WERI-Rb-1 (cell line): ENCODE results near the gene INHBB.

Experiments
- DNase-seq: peaks from one replicate; pipeline ENCODE4 v3.0.0-alpha.2; 2020
- H3K27ac ChIP-seq: fragments of 250-450 bp; sonication (Bioruptor Pico); 2 replicates; pipeline ENCODE4 v1.5.1; 2020; ENCODE audit warnings: mild to moderate bottlenecking, moderate library complexity
- H3K27me3 ChIP-seq: fragments of 250-450 bp; sonication (Bioruptor Pico); 2 replicates; pipeline ENCODE4 v1.5.1; 2021; ENCODE audit warnings: mild to moderate bottlenecking, low read depth, moderate library complexity; ENCODE audit not compliant: insufficient read depth, severe bottlenecking
- H3K36me3 ChIP-seq: fragments of 250-450 bp; sonication (Bioruptor Pico); 2 replicates; pipeline ENCODE4 v1.5.1; 2020; ENCODE audit warnings: mild to moderate bottlenecking, moderate library complexity
- H3K4me3 ChIP-seq: 2 replicates; pipeline ENCODE4 v1.5.1; 2011; ENCODE audit warnings: low read depth, mild to moderate bottlenecking, control low read depth, low read length
- H3K9me3 ChIP-seq: fragments of 250-450 bp; sonication (Bioruptor Pico); 2 replicates; pipeline ENCODE4 v1.5.1; 2021; ENCODE audit warnings: mild to moderate bottlenecking, moderate library complexity; ENCODE audit not compliant: severe bottlenecking
- TF ChIP-seq, protein P1 (sequence below): IDR thresholded peaks from 2 replicates; pipeline ENCODE4 v1.5.1; 2011; ENCODE audit warnings: low read depth, mild to moderate bottlenecking, control low read depth, inconsistent platforms, low read length

Gene INHBB

DNA sequence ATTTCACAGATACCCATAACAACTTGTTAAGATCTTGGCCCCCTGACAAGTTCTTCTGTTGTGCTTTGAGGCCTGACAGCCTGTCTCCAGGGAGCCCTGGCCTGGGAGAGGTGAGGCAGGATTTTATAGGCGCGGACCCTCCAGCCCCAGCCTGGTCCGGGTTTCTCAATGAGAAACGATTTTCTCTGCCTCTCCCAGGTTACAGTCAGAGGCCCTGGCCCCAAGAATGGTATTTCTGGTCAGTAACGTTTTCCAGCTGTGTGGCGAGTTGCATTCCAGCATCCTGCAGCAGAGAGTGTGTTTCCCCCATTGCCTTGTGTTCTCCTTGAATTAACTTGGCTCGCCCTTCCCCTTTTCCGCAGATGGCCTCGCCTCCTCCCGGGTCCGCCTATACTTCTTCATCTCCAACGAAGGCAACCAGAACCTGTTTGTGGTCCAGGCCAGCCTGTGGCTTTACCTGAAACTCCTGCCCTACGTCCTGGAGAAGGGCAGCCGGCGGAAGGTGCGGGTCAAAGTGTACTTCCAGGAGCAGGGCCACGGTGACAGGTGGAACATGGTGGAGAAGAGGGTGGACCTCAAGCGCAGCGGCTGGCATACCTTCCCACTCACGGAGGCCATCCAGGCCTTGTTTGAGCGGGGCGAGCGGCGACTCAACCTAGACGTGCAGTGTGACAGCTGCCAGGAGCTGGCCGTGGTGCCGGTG lies 3.0 kb downstream of the INHBB start:
- no peak for DNase-seq
- Histone ChIP-seq H3K27ac (no peak overlapping the region), H3K27me3 (peaks cover 26% of the 10 kb centered on the region), H3K4me3 (no peak overlapping the region), H3K36me3 (no peaks in the 10 kb centered on the region), H3K9me3 (no peaks in the 10 kb centered on the region)
- TF ChIP-seq, protein P1, sequence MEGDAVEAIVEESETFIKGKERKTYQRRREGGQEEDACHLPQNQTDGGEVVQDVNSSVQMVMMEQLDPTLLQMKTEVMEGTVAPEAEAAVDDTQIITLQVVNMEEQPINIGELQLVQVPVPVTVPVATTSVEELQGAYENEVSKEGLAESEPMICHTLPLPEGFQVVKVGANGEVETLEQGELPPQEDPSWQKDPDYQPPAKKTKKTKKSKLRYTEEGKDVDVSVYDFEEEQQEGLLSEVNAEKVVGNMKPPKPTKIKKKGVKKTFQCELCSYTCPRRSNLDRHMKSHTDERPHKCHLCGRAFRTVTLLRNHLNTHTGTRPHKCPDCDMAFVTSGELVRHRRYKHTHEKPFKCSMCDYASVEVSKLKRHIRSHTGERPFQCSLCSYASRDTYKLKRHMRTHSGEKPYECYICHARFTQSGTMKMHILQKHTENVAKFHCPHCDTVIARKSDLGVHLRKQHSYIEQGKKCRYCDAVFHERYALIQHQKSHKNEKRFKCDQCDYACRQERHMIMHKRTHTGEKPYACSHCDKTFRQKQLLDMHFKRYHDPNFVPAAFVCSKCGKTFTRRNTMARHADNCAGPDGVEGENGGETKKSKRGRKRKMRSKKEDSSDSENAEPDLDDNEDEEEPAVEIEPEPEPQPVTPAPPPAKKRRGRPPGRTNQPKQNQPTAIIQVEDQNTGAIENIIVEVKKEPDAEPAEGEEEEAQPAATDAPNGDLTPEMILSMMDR: no peak

DNA sequence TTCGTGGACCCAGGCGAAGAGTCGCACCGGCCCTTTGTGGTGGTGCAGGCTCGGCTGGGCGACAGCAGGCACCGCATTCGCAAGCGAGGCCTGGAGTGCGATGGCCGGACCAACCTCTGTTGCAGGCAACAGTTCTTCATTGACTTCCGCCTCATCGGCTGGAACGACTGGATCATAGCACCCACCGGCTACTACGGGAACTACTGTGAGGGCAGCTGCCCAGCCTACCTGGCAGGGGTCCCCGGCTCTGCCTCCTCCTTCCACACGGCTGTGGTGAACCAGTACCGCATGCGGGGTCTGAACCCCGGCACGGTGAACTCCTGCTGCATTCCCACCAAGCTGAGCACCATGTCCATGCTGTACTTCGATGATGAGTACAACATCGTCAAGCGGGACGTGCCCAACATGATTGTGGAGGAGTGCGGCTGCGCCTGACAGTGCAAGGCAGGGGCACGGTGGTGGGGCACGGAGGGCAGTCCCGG lies 3.5 kb downstream of the INHBB start:
- no peak for DNase-seq
- Histone ChIP-seq H3K4me3 (no peak overlapping the region), H3K9me3 (no peaks in the 10 kb centered on the region), H3K36me3 (no peaks in the 10 kb centered on the region), H3K27me3 (peaks cover 23% of the 10 kb centered on the region), H3K27ac (no peak overlapping the region)
- TF ChIP-seq, protein P1: no peak

DNA sequence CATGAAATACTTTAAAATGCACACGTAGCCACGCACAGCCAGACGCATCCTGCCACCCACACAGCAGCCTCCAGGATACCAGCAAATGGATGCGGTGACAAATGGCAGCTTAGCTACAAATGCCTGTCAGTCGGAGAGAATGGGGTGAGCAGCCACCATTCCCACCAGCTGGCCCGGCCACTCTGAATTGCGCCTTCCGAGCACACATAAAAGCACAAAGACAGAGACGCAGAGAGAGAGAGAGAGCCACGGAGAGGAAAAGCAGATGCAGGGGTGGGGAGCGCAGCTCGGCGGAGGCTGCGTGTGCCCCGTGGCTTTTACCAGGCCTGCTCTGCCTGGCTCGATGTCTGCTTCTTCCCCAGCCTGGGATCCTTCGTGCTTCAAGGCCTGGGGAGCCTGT lies 4.1 kb downstream of the INHBB start:
- TF ChIP-seq, protein P1: no peak
- H3K9me3 ChIP-seq: no peaks in the 10 kb centered on the region
- no peak overlapping the region for H3K27ac ChIP-seq
- peaks cover 17% of the 10 kb centered on the region for H3K27me3 ChIP-seq
- no peak for DNase-seq
- H3K36me3 ChIP-seq: no peaks in the 10 kb centered on the region
- no peak overlapping the region for H3K4me3 ChIP-seq

DNA sequence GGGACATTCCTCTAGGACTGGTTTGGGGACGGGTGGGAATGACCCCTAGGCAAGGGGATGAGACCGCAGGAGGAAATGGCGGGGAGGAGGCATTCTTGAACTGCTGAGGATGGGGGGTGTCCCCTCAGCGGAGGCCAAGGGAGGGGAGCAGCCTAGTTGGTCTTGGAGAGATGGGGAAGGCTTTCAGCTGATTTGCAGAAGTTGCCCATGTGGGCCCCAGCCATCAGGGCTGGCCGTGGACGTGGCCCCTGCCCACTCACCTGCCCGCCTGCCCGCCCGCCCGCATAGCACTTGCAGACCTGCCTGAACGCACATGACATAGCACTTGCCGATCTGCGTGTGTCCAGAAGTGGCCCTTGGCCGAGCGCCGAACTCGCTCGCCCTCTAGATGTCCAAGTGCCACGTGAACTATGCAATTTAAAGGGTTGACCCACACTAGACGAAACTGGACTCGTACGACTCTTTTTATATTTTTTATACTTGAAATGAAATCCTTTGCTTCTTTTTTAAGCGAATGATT lies 4.9 kb downstream of the INHBB start:
- no peak overlapping the region for H3K4me3 ChIP-seq
- no peak for DNase-seq
- TF ChIP-seq, protein P1: no peak
- peaks cover 17% of the 10 kb centered on the region for H3K27me3 ChIP-seq
- H3K36me3 ChIP-seq: no peaks in the 10 kb centered on the region
- no peaks in the 10 kb centered on the region for H3K9me3 ChIP-seq
- H3K27ac ChIP-seq: no peak overlapping the region

DNA sequence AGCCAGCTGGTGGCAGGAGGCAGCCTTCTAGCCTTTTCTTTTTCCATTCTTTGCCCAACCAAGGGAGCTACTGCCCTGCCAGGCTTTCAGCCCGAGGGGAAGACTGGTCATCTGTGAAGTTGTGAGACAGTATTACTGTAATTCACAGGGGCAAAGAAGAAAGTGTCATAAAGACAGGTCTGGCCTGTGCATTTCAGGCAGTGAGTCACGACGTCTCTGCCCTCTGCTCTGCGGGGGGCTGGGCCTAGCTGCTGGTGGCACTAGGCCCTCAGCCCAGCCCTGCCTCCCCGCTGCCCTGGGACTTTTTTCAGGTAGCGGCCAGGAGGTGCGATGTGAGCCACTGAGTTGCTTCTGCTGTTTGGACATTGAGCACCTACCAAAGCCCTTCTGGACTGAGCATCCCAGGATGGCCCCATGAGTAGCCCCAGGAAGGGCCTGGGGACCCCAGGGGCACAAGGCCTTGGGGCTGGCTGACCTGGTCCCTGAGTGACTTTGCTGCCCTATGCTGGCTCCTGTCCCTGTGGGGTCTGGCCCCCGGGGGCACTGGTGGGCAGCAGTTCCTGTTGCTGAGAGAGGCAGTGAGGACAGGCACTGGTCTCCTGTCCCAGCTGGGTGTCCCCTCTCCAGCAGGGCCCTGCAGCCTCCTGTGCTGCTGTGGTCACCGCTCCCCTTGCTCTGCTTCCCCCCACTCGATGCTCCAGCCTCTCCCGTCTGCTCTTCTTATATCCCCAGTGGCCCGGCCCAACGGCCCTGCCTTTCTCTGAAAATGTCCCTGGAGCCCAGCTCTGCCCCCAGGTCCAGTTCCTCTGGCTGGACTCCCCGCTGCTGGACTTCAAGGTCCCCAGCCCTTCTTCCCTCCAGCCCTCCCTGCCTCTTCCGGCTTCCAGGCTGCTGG lies 7.0 kb downstream of the INHBB start:
- Histone ChIP-seq H3K27ac (no peak overlapping the region), H3K36me3 (no peaks in the 10 kb centered on the region), H3K9me3 (no peaks in the 10 kb centered on the region), H3K27me3 (no peaks in the 10 kb centered on the region), H3K4me3 (no peak overlapping the region)
- TF ChIP-seq, protein P1: 0 out of 2 replicates have a peak, but pooled peaks have one; percentile 8
- no peak for DNase-seq
